NCI-H2227 (cell line): Measurements from ENCODE around the gene SLC16A3.
"Not testable (repeated sequence)": the region's sequence is repeated elsewhere in the genome, so short reads cannot be mapped to it uniquely, and the experiment has no call there.

Experiments used
- DNase-seq: peaks from one replicate; lab custom pipeline; 2025; ENCODE audit not compliant: unreplicated experiment; lab: John Stamatoyannopoulos, UW

SLC16A3 gene

GRCh38 chr17:82203920-82204319 lies 24.9 kb upstream of the SLC16A3 start:
- DNase-seq, result no peak

GRCh38 chr17:82204831-82205719 lies 23.8 kb upstream of the SLC16A3 start:
- DNase-seq, result no peak

- DNase-seq, result peak; percentile 88
Measured at GRCh38 chr17:82205720-82206508, 22.9 kb upstream of the SLC16A3 start.

- not testable (repeated sequence) for DNase-seq
Measured at GRCh38 chr17:82210655-82211054, 18.2 kb upstream of the SLC16A3 start.

GRCh38 chr17:82212331-82213250 lies 16.3 kb upstream of the SLC16A3 start, which contains the start of gene CCDC57:
CCDC57 (minus strand) TSS chr17:82212842; CDS start chr17:82201944, 10,898 bp downstream.
- peak; percentile 87 for DNase-seq

GRCh38 chr17:82213251-82214011 lies 15.4 kb upstream of the SLC16A3 start:
- DNase-seq, result peak; percentile 72

GRCh38 chr17:82214012-82214628 lies 14.7 kb upstream of the SLC16A3 start:
- DNase-seq, result no peak

- DNase-seq, result no peak
Measured at GRCh38 chr17:82215095-82215971, 13.5 kb upstream of the SLC16A3 start.

GRCh38 chr17:82215972-82216300 lies 12.9 kb upstream of the SLC16A3 start:
- DNase-seq, result no peak

- no peak for DNase-seq
Measured at GRCh38 chr17:82216301-82217119, 12.3 kb upstream of the SLC16A3 start.

- no peak for DNase-seq
Measured at GRCh38 chr17:82217120-82217529, 11.7 kb upstream of the SLC16A3 start.

GRCh38 chr17:82217530-82218204 lies 11.2 kb upstream of the SLC16A3 start:
- no peak for DNase-seq

GRCh38 chr17:82218349-82219075 lies 10.3 kb upstream of the SLC16A3 start:
- no peak for DNase-seq

GRCh38 chr17:82219083-82219482 lies 9.8 kb upstream of the SLC16A3 start:
- no peak for DNase-seq

- DNase-seq, result no peak
Measured at GRCh38 chr17:82219753-82220709, 8.8 kb upstream of the SLC16A3 start.
